Neural cell (in vitro differentiated cells): ENCODE data around the gene TNP2. TPM values are rescaled to one million over a fixed set of nuclear protein-coding genes. Genes with fewer than 3 reads are reported as not detected.

Source experiments
- H2AFZ ChIP-seq: fragments of 200-600, 300-800 bp; sonication (generic), shearing (Covaris generic); 2 replicates; pipeline ENCODE4 v1.6.0; 2014; ENCODE audit warnings: low read depth, mild to moderate bottlenecking, antibody characterized with exemption, low read length, moderate library complexity
- H3F3A ChIP-seq: fragments of 200-600 bp; shearing (Covaris generic); 2 replicates; pipeline ENCODE4 v1.6.1; 2016; ENCODE audit warnings: mild to moderate bottlenecking, moderate library complexity, mixed read lengths, antibody characterized with exemption, low read length; ENCODE audit not compliant: insufficient read depth, poor library complexity, severe bottlenecking
- H3K27ac ChIP-seq: fragments of 200-600, 300-800 bp; sonication (generic), shearing (Covaris generic); 2 replicates; pipeline ENCODE4 v1.5.1; 2014; ENCODE audit warnings: mild to moderate bottlenecking, low read length, moderate library complexity
- H3K27me3 ChIP-seq: fragments of 300-800, 200-600 bp; sonication (generic), shearing (Covaris generic); 2 replicates; pipeline ENCODE4 v1.6.0; 2014; ENCODE audit warnings: mild to moderate bottlenecking, low read depth, low read length, moderate library complexity; ENCODE audit not compliant: insufficient read depth
- H3K36me3 ChIP-seq: fragments of 300-800, 200-600 bp; sonication (generic), shearing (Covaris generic); 2 replicates; pipeline ENCODE4 v1.5.1; 2014; ENCODE audit warnings: mild to moderate bottlenecking, antibody characterized with exemption, low read length, moderate library complexity; ENCODE audit not compliant: insufficient read depth
- H3K4me2 ChIP-seq: fragments of 300-800, 200-600 bp; sonication (generic), shearing (Covaris generic); 2 replicates; pipeline ENCODE4 v1.6.0; 2014; ENCODE audit warnings: mild to moderate bottlenecking, low read length
- H3K4me3 ChIP-seq: fragments of 300-800, 200-600 bp; sonication (generic), shearing (Covaris generic); 2 replicates; pipeline ENCODE4 v1.5.1; 2014; ENCODE audit warnings: mild to moderate bottlenecking, low read length, moderate library complexity
- H3K79me2 ChIP-seq: fragments of 200-600 bp; shearing (Covaris generic); replicated peaks from 2 replicates; pipeline ENCODE4 v1.6.0; 2014; ENCODE audit warnings: mild to moderate bottlenecking, low read length, moderate library complexity; ENCODE audit not compliant: insufficient read depth
- H3K9ac ChIP-seq: fragments of 300-800, 200-600 bp; sonication (generic), shearing (Covaris generic); 2 replicates; pipeline ENCODE4 v1.6.1; 2016; ENCODE audit warnings: mild to moderate bottlenecking, low read length, mixed read lengths
- H3K9me2 ChIP-seq: fragments of 200-600 bp; shearing (Covaris generic); 2 replicates; pipeline ENCODE4 v1.6.1; 2016; ENCODE audit warnings: mild to moderate bottlenecking, low read length, mixed read lengths; ENCODE audit not compliant: insufficient read depth
- H3K9me3 ChIP-seq: fragments of 200-600, 300-800 bp; sonication (generic), shearing (Covaris generic); 2 replicates; pipeline ENCODE4 v1.6.1; 2016; ENCODE audit warnings: mild to moderate bottlenecking, mixed run types, low read length, moderate library complexity, mixed read lengths
- H4K20me1 ChIP-seq: fragments of 200-600 bp; shearing (Covaris generic); 2 replicates; pipeline ENCODE4 v1.6.1; 2016; ENCODE audit warnings: mild to moderate bottlenecking, mixed run types; ENCODE audit not compliant: insufficient read depth
- CTCF ChIP-seq: fragments of 450-650 bp; IDR thresholded peaks from 2 replicates; pipeline ENCODE4 v1.5.1; 2014; ENCODE audit warnings: antibody characterized with exemption, mild to moderate bottlenecking, moderate library complexity; ENCODE audit not compliant: poor library complexity, severe bottlenecking
- EP300 ChIP-seq: fragments of 450-650 bp; conservative IDR thresholded peaks from 2 replicates; pipeline ENCODE4 v1.6.1; 2014; ENCODE audit warnings: antibody characterized with exemption, mild to moderate bottlenecking, moderate library complexity; ENCODE audit not compliant: poor library complexity, severe bottlenecking
- EZH2 ChIP-seq: fragments of 200-600, 300-800 bp; shearing (Covaris generic), sonication (generic); IDR thresholded peaks from 2 replicates; pipeline ENCODE4 v1.6.1; 2014; ENCODE audit warnings: antibody characterized with exemption, low read length, borderline replicate concordance, mild to moderate bottlenecking; ENCODE audit not compliant: insufficient read depth, poor library complexity, severe bottlenecking
- MXI1 ChIP-seq: fragments of 450-650 bp; conservative IDR thresholded peaks from 2 replicates; pipeline ENCODE4 v1.6.1; 2014; ENCODE audit warnings: antibody characterized with exemption, mild to moderate bottlenecking; ENCODE audit not compliant: poor library complexity, severe bottlenecking
- POLR2AphosphoS5 ChIP-seq: IDR thresholded peaks from 2 replicates; pipeline ENCODE4 v1.6.1; 2012
- RAD21 ChIP-seq: fragments of 450-650 bp; conservative IDR thresholded peaks from 2 replicates; pipeline ENCODE4 v1.6.1; 2014; ENCODE audit warnings: antibody characterized with exemption, mild to moderate bottlenecking, moderate library complexity
- REST ChIP-seq: IDR thresholded peaks from 2 replicates; pipeline ENCODE4 v1.6.1; 2012; ENCODE audit warnings: borderline replicate concordance
- SMC3 ChIP-seq: fragments of 450-650 bp; conservative IDR thresholded peaks from 2 replicates; pipeline ENCODE4 v1.6.1; 2014; ENCODE audit warnings: antibody characterized with exemption, mild to moderate bottlenecking, moderate library complexity; ENCODE audit not compliant: poor library complexity
- TAF1 ChIP-seq: IDR thresholded peaks from 2 replicates; pipeline ENCODE4 v1.6.1; 2012; ENCODE audit warnings: low read depth
- polyA plus RNA-seq: library from polyadenylated mRNA; depleted of rRNA; stranded (reverse); fragments of >200 nt; gene quantifications from 2 replicates; pipeline ENCODE4 v1.2.3, GENCODE V29; 2014

TNP2 gene
- polyA plus RNA-seq, 1 donor from 2014 or later = not detected

GRCh38 chr16:11270602-11271162 is 1.6 kb upstream of the TNP2 start:
- Histone ChIP-seq H3F3A (no peaks in the 10 kb centered on the region), H3K79me2 (no peaks in the 10 kb centered on the region), H3K27me3 (no peaks in the 10 kb centered on the region), H3K36me3 (no peaks in the 10 kb centered on the region), H3K9me2 (no peaks in the 10 kb centered on the region), H3K9ac (no peak overlapping the region), H3K4me3 (no peak overlapping the region), H3K4me2 (no peak overlapping the region), H4K20me1 (no peaks in the 10 kb centered on the region), H2AFZ (no peak overlapping the region), H3K27ac (no peak overlapping the region), H3K9me3 (no peaks in the 10 kb centered on the region)
- TF ChIP-seq TAF1 (no peak), SMC3 (no peak), EP300 (no peak), POLR2AphosphoS5 (no peak), CTCF (no peak), REST (no peak), RAD21 (no peak), EZH2 (no peak), MXI1 (no peak)

GRCh38 chr16:11265124-11265523 is 4.0 kb downstream of the TNP2 start:
- H3K9me3 ChIP-seq = no peaks in the 10 kb centered on the region
- H3K4me3 ChIP-seq = no peak overlapping the region
- no peaks in the 10 kb centered on the region for H3K9me2 ChIP-seq
- TF ChIP-seq SMC3 (no peak), EP300 (no peak), RAD21 (no peak), REST (no peak), MXI1 (no peak), EZH2 (no peak)
- H3K79me2 ChIP-seq = no peaks in the 10 kb centered on the region
- no peaks in the 10 kb centered on the region for H3K27me3 ChIP-seq
- H3K36me3 ChIP-seq = no peaks in the 10 kb centered on the region
- H2AFZ ChIP-seq = no peak overlapping the region
- H3K27ac ChIP-seq = no peak overlapping the region
- no peaks in the 10 kb centered on the region for H4K20me1 ChIP-seq
- H3K4me2 ChIP-seq = no peak overlapping the region
- H3F3A ChIP-seq = no peaks in the 10 kb centered on the region
- H3K9ac ChIP-seq = no peak overlapping the region
